GM23338 (cell line): Measurements from ENCODE around the gene RUVBL2. TPM values are rescaled to one million over a fixed set of nuclear protein-coding genes. Genes with fewer than 3 reads are reported as not detected.

Experiments
- ATAC-seq: fragments of 200-7000 bp; cut with Tn5 transposase; 3 replicates; pipeline ENCODE4 v1.9.1; 2020
- DNase-seq: peaks from one replicate; pipeline ENCODE4 v3.0.0-alpha.2; 2015; ENCODE audit warnings: low spot score
- H2AFZ ChIP-seq: fragments of 200-600 bp; sonication (generic); 2 replicates; pipeline ENCODE4 v1.8.0; 2016; ENCODE audit warnings: antibody characterized with exemption, mild to moderate bottlenecking, moderate library complexity
- H3F3A ChIP-seq: fragments of 200-600 bp; sonication (generic); replicated peaks from 2 replicates; pipeline ENCODE4 v1.8.0; 2017; ENCODE audit warnings: antibody characterized with exemption, mixed run types, low read depth
- H3K27ac ChIP-seq: fragments of 200-600 bp; sonication (generic); 2 replicates; pipeline ENCODE4 v1.6.1; 2016; ENCODE audit warnings: low read depth
- H3K27me3 ChIP-seq: fragments of 200-600 bp; sonication (generic); 2 replicates; pipeline ENCODE4 v1.8.0; 2016; ENCODE audit warnings: mild to moderate bottlenecking, mixed run types, moderate library complexity; ENCODE audit not compliant: insufficient read depth
- H3K36me3 ChIP-seq: fragments of 200-600 bp; sonication (generic); 2 replicates; pipeline ENCODE4 v1.8.0; 2016; ENCODE audit warnings: mild to moderate bottlenecking; ENCODE audit not compliant: insufficient read depth
- H3K4me1 ChIP-seq: fragments of 200-600 bp; sonication (generic); 2 replicates; pipeline ENCODE4 v1.8.0; 2016; ENCODE audit warnings: mild to moderate bottlenecking, moderate library complexity; ENCODE audit not compliant: insufficient read depth
- H3K4me2 ChIP-seq: fragments of 200-600 bp; sonication (generic); 2 replicates; pipeline ENCODE4 v1.7.1; 2017; ENCODE audit warnings: mixed run types
- H3K4me3 ChIP-seq: fragments of 200-600 bp; sonication (generic); 2 replicates; pipeline ENCODE4 v1.6.1; 2016; ENCODE audit warnings: mixed run types
- H3K79me2 ChIP-seq: fragments of 200-600 bp; sonication (generic); replicated peaks from 2 replicates; pipeline ENCODE4 v1.8.0; 2017; ENCODE audit warnings: mild to moderate bottlenecking; ENCODE audit not compliant: insufficient read depth
- H3K9me2 ChIP-seq: fragments of 200-600 bp; sonication (generic); 2 replicates; pipeline ENCODE4 v1.8.0; 2017; ENCODE audit not compliant: insufficient read depth
- H4K20me1 ChIP-seq: fragments of 200-600 bp; sonication (generic); replicated peaks from 2 replicates; pipeline ENCODE4 v1.8.0; 2017; ENCODE audit warnings: mild to moderate bottlenecking; ENCODE audit not compliant: insufficient read depth
- H3K27ac Mint-ChIP-seq: 2 replicates; pipeline ENCODE4 v1.8.0; 2020; ENCODE audit warnings: inconsistent platforms, mild to moderate bottlenecking, moderate library complexity, mixed read lengths
- H3K27me3 Mint-ChIP-seq: 3 replicates; pipeline ENCODE4 v1.8.0; 2022; ENCODE audit warnings: low read depth, mild to moderate bottlenecking, moderate library complexity, mixed read lengths, inconsistent platforms; ENCODE audit not compliant: insufficient read depth, poor library complexity
- H3K36me3 Mint-ChIP-seq: 3 replicates; pipeline ENCODE4 v1.8.0; 2021; ENCODE audit warnings: low read depth, mild to moderate bottlenecking, inconsistent platforms, moderate library complexity, mixed read lengths
- H3K4me1 Mint-ChIP-seq: 3 replicates; pipeline ENCODE4 v1.8.0; 2020; ENCODE audit warnings: mild to moderate bottlenecking, inconsistent platforms, mixed read lengths
- H3K4me3 Mint-ChIP-seq: 3 replicates; pipeline ENCODE4 v1.8.0; 2021; ENCODE audit warnings: moderate library complexity, mild to moderate bottlenecking, inconsistent platforms, mixed read lengths
- H3K9me3 Mint-ChIP-seq: 3 replicates; pipeline ENCODE4 v1.8.0; 2020; ENCODE audit warnings: moderate library complexity, mild to moderate bottlenecking, inconsistent platforms, mixed read lengths
- CTCF ChIP-seq, 2 experiments: fragments of 200-600 bp in 1 of 2; sonication (generic) in 1 of 2; conservative IDR thresholded peaks; 2 replicates each; pipeline versions ENCODE4 v1.5.1 to v1.6.1; 2016 to 2017; ENCODE audit warnings: antibody characterized with exemption in 2 of 2, low read depth in 2 of 2, mild to moderate bottlenecking in 2 of 2, moderate library complexity in 1 of 2
- EZH2phosphoT487 ChIP-seq: fragments of 200-600 bp; sonication (generic); IDR thresholded peaks from one replicate; pipeline ENCODE4 v1.8.1; 2018; ENCODE audit warnings: antibody characterized with exemption; ENCODE audit not compliant: unreplicated experiment
- NANOG ChIP-seq: IDR thresholded peaks from 2 replicates; pipeline ENCODE4 v1.6.1; 2016; ENCODE audit warnings: antibody characterized with exemption, borderline replicate concordance
- POLR2AphosphoS5 ChIP-seq: IDR thresholded peaks from 2 replicates; pipeline ENCODE4 v1.6.1; 2016; ENCODE audit warnings: antibody characterized with exemption, low read depth
- REST ChIP-seq: IDR thresholded peaks from one replicate; pipeline ENCODE4 v1.6.1; 2018; ENCODE audit warnings: antibody characterized with exemption; ENCODE audit not compliant: unreplicated experiment
- STAT1 ChIP-seq: IDR thresholded peaks from one replicate; pipeline ENCODE4 v1.6.1; 2016; ENCODE audit warnings: antibody characterized with exemption; ENCODE audit not compliant: unreplicated experiment
- ZNF114 ChIP-seq: fragments of 250-450 bp; sonication (Bioruptor Pico); IDR thresholded peaks from 2 replicates; pipeline ENCODE4 v1.5.0; 2020; ENCODE audit warnings: mild to moderate bottlenecking, moderate library complexity
- ZNF331 ChIP-seq: fragments of 250-450 bp; sonication (Bioruptor Pico); IDR thresholded peaks from 2 replicates; pipeline ENCODE4 v1.5.0; 2020; ENCODE audit warnings: low read depth, mild to moderate bottlenecking, moderate library complexity
- ZNF462 ChIP-seq: fragments of 250-450 bp; sonication (Bioruptor Pico); IDR thresholded peaks from 2 replicates; pipeline ENCODE4 v1.5.0; 2020; ENCODE audit warnings: mild to moderate bottlenecking, moderate library complexity
- polyA plus RNA-seq: library from polyadenylated mRNA; unstranded; fragments of >200 nt; fragmentation: Nextera tagmentation; extraction: Ambion mirVana; gene quantifications from 2 replicates; pipeline ENCODE4 v1.2.1, GENCODE V29; 2016
- total RNA-seq: library from RNA; depleted of rRNA; stranded (reverse); fragments of >200 nt; shearing (Covaris generic); gene quantifications from 2 replicates; pipeline ENCODE4 v1.2.3, GENCODE V29; 2014

The RUVBL2 gene
- total and polyA plus RNA-seq, 2 experiments from 2014 or later: 196 to 252 TPM

GRCh38 chr19:48945817-48946216 lies 47.9 kb upstream of the RUVBL2 start (continued):
- TF ChIP-seq REST (no peak), CTCF (conservative IDR thresholded peaks at IDR 0.05; ENCODE audit: low read depth in 2 of 2) (no peak), EZH2phosphoT487 (no peak), ZNF114 (CRISPR knock-in tag) (no peak), STAT1 (no peak), NANOG (no peak), POLR2AphosphoS5 (no peak), ZNF331 (no peak)

GRCh38 chr19:48946463-48947257 lies 47.0 kb upstream of the RUVBL2 start:
- no peaks in the 10 kb centered on the region for H3K27me3 ChIP-seq
- H3K27ac ChIP-seq: no peak overlapping the region
- no peak overlapping the region for H3K4me2 ChIP-seq
- H3K79me2 ChIP-seq: no peaks in the 10 kb centered on the region
- H3K4me1 Mint-ChIP-seq: no peaks in the 10 kb centered on the region
- H3K36me3 Mint-ChIP-seq: peaks cover 17% of the 10 kb centered on the region; the same call in 2 of the 3 replicates
- H3K9me2 ChIP-seq: no peaks in the 10 kb centered on the region
- no peak for DNase-seq
- no peaks in the 10 kb centered on the region for H3K36me3 ChIP-seq
- H4K20me1 ChIP-seq: no peaks in the 10 kb centered on the region
- no peak for TF ChIP-seq POLR2AphosphoS5
- no peak for TF ChIP-seq NANOG
- TF ChIP-seq STAT1: no peak
- TF ChIP-seq ZNF114 (CRISPR knock-in tag): no peak
- no peak for TF ChIP-seq ZNF462 (CRISPR knock-in tag)
- no peak for TF ChIP-seq ZNF331
- no peak overlapping the region for H3K4me3 Mint-ChIP-seq
- H3K4me1 ChIP-seq: no peaks in the 10 kb centered on the region
- H3K27ac Mint-ChIP-seq: no peak overlapping the region
- peaks cover 23% of the 10 kb centered on the region for H3K9me3 Mint-ChIP-seq
- H3K27me3 Mint-ChIP-seq: peaks cover 14% of the 10 kb centered on the region
- no peak for ATAC-seq
- no peaks in the 10 kb centered on the region for H3F3A ChIP-seq
- H2AFZ ChIP-seq: no peak overlapping the region
- no peak overlapping the region for H3K4me3 ChIP-seq
